NCI-H2081 treated with DMSO at 0.1 percent for 48 hours (cell line): ENCODE measurements around the gene SMARCC2.
A peak's percentile ranks its signal among the peaks of the same experiment; 100 is the strongest.

Experiments
- DNase-seq: peaks from one replicate; lab custom pipeline; 2025; lab: John Stamatoyannopoulos, UW

SMARCC2 gene

DNA sequence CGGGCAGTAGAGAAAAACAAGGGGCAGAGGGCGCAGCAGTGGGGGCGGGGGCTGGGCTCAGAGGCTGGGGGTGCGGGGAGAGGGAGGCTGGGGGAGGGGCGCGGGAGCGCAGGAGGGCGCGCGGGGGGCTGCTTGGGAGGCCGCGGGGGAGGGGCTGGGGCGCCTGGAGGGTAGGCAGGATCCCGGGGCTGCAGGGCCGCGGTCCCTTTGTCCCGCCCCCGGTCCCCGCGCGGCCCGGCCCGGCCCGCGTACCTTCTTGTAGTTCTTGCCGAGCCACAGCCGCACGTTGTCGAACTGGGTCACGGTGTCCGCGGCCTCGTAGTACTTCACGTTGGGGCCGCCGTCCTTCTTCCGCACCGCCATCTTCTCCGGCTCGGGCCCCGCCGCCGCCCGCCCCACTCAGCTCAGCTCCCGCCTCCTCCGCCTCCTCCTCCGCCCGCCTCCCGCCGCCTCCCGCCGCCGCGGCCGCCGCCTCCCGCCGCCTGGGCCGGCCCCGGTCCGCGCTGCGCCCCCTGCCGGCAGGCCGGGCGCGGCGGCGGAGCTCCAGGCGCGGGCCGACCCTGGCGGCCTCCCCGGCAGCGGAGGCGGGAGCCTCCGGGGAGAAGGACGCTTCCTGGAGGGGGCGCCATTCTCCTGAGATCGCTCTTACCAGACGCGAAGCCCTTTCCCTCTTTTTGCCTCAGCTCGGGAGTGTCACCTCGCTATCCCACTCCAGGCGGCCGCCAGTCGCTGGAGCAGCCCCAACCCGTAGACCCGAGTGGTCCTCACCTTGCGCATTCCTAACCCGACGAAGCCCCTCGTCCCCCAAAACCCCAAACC lies at the start of gene SMARCC2:
Gene SMARCC2 (minus strand): TSS at position 385 of the 819 bp plus-strand sequence. CDS start 22 bp downstream, at position 363.
- DNase-seq, result peak; percentile 82

GRCh38 chr12:56237552-56237951 lies 48.3 kb upstream of the SMARCC2 start:
- DNase-seq, result no peak

DNA sequence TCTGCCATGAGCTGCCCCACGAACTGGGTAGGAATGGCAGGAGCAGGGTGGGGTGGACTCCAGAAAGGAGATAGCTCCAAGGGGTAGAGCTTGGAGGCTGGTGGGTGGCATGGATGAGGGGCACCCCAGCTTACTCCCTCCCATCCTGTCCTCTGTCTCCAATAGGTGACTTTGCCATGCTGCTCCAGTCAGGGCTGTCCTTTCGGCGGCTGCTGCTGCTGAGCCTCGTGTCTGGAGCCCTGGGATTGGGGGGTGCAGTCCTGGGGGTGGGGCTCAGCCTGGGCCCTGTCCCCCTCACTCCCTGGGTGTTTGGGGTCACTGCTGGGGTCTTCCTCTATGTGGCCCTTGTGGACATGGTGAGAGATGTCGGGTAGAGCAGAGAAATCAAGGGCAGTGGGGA lies 47.7 kb upstream of the SMARCC2 start:
- no peak for DNase-seq

- DNase-seq, result no peak
Measured at GRCh38 chr12:56236091-56236490, 46.8 kb upstream of the SMARCC2 start.

- DNase-seq, result no peak
Measured at GRCh38 chr12:56234746-56235436, 45.6 kb upstream of the SMARCC2 start.

DNA sequence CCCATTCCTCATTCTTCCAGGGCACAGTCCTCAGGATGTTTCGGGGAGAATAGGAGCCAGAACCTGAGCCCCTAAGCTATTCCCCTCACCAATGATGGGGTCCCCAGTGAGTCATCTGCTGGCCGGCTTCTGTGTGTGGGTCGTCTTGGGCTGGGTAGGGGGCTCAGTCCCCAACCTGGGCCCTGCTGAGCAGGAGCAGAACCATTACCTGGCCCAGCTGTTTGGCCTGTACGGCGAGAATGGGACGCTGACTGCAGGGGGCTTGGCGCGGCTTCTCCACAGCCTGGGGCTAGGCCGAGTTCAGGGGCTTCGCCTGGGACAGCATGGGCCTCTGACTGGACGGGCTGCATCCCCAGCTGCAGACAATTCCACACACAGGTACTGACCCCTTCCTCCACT lies 41.9 kb upstream of the SMARCC2 start:
- DNase-seq, result no peak

GRCh38 chr12:56230432-56231183 lies 41.3 kb upstream of the SMARCC2 start:
- DNase-seq, result no peak

- DNase-seq, result no peak
Measured at GRCh38 chr12:56229916-56230431, 40.7 kb upstream of the SMARCC2 start, which contains the start of gene SLC39A5. TSS of gene SLC39A5 (plus strand) at chr12:56230051. CDS start at chr12:56231275, 1,224 bp downstream.

DNA sequence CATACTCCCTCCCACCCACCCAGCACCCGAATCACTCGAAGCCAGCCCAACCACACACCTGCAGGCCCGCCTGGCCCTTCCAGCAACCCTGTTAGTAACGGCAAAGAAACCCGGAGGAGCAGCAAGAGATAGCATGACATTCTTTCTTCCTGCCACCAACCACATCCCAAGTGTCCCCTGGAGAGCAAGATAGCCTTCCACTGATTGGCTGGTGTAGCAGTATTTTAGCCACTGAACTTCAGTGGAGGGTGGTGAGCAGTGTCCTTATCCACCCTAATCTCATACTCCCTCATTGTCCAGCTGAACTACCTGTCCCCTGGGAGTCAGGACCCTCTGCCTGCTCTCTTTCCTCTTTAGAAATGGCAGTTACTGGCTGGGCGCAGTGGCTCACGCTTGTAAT lies 39.8 kb upstream of the SMARCC2 start:
- DNase-seq, result no peak

GRCh38 chr12:56224954-56225353 lies 35.7 kb upstream of the SMARCC2 start:
- no peak for DNase-seq

DNA sequence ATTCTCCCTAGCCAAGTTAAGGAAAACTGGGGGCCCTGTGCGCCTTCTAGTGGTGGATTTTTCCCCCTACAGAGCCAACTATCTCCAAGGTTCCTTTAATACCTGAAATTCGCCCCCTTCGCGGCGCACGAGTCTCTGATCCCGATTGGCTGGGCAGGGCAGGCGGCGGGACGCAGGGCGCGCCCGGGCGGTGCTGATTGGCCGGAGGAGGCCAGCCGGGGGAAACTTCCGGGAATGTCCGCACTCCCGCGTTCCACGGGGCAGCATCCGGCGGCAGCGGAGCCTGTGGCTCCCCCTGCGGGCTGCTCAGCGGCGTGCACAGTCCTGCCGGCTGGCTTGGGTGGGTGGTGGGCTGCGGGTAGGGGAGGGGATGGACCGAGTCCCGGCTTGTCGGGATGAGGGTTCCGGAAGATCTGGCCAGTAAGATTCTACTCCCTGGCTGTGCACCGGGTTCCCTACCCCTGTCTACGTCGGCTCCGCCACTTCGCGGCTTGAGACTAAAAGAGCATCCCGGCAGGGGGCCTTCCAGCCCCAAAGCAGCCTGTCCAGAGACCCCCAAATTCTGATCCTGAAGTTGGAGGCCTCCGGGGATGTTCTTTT lies 34.9 kb upstream of the SMARCC2 start, which contains the start of gene NABP2:
Gene NABP2 (plus strand): TSS at position 241 of the 600 bp plus-strand sequence. CDS start 515 bp downstream, outside the sequence.
- peak; percentile 96 for DNase-seq

GRCh38 chr12:56223571-56224101 lies 34.4 kb upstream of the SMARCC2 start:
- DNase-seq, result no peak

GRCh38 chr12:56222531-56222895 lies 33.2 kb upstream of the SMARCC2 start:
- no peak for DNase-seq

DNA sequence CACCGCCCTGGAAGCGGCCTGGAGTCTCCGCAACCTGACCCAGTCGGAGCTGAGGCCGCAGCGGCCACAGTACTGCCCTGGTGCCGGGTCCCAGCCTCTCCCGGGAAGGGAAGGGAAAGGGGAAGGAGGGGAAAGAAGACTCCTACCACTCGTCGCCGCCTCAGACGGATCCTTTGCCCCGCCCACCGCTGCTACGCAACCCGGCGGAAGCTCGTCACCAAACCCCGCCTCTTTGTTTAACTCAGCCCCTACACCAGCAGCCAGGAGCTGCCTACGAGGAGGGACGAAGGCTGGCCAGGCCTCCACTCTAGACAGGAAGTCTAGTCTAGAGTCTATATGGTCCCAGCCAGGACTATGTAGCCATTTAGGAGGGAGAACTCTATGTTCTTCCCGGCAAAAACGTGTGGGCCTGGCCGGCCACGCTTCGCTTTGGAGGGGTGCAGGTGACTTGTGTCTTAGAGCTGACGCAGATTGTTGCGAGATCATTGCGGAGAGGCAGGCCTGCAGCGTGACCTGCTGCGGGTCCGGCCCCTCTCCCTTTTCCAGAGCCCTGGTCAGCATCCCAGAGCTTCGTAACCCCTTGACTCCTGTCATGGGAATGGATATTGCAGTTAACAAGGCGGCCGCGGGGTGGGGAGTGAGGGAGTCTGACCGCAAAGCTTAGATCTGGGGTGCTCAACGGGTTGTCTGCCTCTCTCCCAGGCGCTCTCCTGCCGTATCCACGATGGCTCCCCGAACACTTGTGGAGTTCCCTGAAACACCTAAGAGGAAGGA lies 32.7 kb upstream of the SMARCC2 start, which contains the start of gene RNF41:
Gene RNF41 (minus strand): TSS at position 166 of the 774 bp plus-strand sequence. CDS start 7,875 bp downstream, outside the sequence.
- DNase-seq, result peak; percentile 72

GRCh38 chr12:56221232-56221756 lies 32.0 kb upstream of the SMARCC2 start:
- no peak for DNase-seq

- no peak for DNase-seq
Measured at GRCh38 chr12:56220611-56221231, 31.4 kb upstream of the SMARCC2 start.

DNA sequence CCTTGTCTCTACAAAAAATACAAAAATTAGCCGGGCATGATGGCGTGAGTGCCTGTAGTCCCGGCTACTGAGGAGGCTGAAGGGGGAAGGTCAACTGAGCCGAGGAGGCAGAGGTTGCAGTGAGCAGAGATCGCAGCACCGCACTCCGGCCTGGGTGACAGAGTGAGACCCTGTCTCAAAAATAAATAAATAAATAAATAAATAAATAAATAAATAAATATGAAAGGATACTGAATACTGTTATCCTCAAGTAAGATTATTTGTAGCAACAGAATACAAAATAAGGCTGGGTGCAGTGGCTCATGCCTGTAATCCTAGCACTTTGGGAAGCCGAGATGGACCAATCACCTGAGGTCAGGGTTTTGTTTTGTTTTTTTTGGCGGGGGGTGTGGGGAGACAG lies 30.6 kb upstream of the SMARCC2 start:
- no peak for DNase-seq

- no peak for DNase-seq
Measured at GRCh38 chr12:56216461-56216860, 27.2 kb upstream of the SMARCC2 start.

DNA sequence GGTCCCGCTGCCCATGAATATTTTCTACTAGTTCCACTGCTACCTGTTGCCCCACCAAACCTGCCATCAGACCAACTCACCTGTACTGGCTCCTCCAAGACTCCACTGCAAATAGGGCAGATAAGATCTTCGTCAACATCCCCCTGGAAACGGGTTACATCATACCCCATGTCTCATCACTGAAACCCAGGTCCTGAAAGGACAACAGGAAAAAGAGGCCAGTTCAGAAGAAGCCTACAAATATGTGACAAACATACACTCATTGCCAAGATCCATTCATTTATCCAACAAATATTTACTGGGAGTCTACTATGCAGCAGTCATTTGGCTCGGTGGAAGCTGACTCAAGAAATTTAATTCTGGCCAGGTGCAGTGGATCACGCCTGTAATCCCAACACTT lies 24.6 kb upstream of the SMARCC2 start:
- DNase-seq, result no peak

- no peak for DNase-seq
Measured at GRCh38 chr12:56212361-56212760, 23.1 kb upstream of the SMARCC2 start.
